Uterus (tissue), 2 donors: Measurements from ENCODE around the gene DTX3.

ENCODE experiments used
- POLR2A ChIP-seq, 2 donors: fragments of 450-650 bp; IDR thresholded peaks; one replicate each; pipeline ENCODE4 v1.6.1; 2016; ENCODE audit warnings: antibody characterized with exemption in 2 of 2, mild to moderate bottlenecking in 1 of 2, moderate library complexity in 1 of 2
- TF ChIP-seq, protein P1 (sequence below), 4 experiments: fragments of 200-600 bp in 2 of 4; fragments of 450-650 bp in 2 of 4; sonication (generic) in 2 of 4; IDR thresholded peaks; one replicate each; pipeline ENCODE4 v1.5.1; 2016 to 2019; ENCODE audit warnings: antibody characterized with exemption in 4 of 4, mild to moderate bottlenecking in 2 of 4, moderate library complexity in 1 of 4

DNA sequence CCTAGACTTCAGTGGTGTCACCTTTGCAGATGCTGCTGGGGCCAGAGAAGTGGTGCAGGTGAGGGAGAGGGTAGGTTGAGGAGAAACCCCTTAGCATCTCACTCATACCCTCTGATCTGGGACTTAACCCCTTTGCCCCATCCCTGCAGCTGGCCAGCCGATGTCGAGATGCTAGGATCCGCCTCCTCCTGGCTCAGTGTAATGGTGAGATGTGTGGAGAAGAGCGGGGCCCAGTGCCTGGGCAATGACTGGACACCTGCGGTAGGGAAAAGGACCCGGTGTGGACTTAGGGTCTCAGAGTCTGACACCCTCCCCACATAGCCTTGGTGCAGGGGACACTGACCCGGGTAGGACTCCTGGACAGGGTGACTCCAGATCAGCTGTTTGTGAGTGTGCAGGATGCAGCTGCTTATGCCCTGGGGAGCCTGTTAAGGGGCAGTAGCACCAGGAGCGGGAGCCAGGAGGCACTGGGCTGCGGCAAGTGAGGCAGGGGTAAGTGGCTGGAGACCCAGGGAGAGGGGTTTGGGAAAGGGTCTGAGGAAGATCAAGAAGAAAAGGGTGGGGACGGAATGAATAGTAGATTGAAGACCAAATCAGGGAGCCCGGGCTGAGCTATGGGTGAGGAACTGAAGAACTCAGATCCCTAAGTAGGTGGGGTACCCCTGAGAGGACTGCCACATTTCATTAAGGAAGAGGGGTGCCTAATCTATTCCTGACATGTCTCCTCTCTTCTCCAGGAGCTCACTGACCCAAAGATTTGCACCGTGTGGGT lies 20.8 kb downstream of the DTX3 start:
- TF ChIP-seq, protein P1, sequence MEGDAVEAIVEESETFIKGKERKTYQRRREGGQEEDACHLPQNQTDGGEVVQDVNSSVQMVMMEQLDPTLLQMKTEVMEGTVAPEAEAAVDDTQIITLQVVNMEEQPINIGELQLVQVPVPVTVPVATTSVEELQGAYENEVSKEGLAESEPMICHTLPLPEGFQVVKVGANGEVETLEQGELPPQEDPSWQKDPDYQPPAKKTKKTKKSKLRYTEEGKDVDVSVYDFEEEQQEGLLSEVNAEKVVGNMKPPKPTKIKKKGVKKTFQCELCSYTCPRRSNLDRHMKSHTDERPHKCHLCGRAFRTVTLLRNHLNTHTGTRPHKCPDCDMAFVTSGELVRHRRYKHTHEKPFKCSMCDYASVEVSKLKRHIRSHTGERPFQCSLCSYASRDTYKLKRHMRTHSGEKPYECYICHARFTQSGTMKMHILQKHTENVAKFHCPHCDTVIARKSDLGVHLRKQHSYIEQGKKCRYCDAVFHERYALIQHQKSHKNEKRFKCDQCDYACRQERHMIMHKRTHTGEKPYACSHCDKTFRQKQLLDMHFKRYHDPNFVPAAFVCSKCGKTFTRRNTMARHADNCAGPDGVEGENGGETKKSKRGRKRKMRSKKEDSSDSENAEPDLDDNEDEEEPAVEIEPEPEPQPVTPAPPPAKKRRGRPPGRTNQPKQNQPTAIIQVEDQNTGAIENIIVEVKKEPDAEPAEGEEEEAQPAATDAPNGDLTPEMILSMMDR (IDR thresholded peaks at IDR 0.05): no peak
- TF ChIP-seq POLR2A (IDR thresholded peaks at IDR 0.05): no peak
